ENCODE results near the gene IQGAP2. TPM values are rescaled to one million over a fixed set of nuclear protein-coding genes. Genes with fewer than 3 reads are reported as not detected.
A peak's percentile ranks its signal among the peaks of the same experiment; 100 is the strongest.
"Not testable (repeated sequence)": the region's sequence is repeated elsewhere in the genome, so short reads cannot be mapped to it uniquely, and the experiment has no call there.

The IQGAP2 gene
- total RNA-seq, 2 donors from 2014 or later = 117 to 134 TPM

DNA sequence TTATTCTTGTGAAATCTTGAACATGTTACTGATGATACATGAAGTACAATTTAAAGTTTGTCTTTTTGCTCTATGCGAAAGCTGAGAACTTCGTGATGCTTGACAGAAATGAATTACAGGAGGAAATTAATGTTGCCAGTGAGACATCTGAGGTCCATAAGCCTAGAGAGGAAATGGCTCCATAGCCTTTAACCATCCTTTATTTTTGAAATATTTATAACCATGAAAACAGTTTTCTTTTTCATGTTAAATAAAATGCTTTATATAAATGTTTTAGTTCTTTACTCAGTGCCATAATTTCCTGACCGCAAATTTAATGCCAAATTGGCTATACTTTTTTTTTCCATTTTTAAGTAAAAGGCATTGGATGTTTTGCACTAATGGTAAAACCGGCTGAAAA lies 191.0 kb downstream of the IQGAP2 start:
- no peak for DNase-seq
- no peaks in the 10 kb centered on the region for H3K9me3 ChIP-seq (ENCODE audit: control insufficient read depth, low read length, poor library complexity, severe bottlenecking)
- Mint-ChIP-seq H3K4me1 (peaks cover 9% of the 10 kb centered on the region), H3K27ac (peak overlapping the region; percentile 37), H3K27me3 (no peaks in the 10 kb centered on the region), H3K4me3 (no peak overlapping the region), H3K36me3 (ENCODE audit: low read depth) (peaks cover 11% of the 10 kb centered on the region)
- no peak for ATAC-seq

DNA sequence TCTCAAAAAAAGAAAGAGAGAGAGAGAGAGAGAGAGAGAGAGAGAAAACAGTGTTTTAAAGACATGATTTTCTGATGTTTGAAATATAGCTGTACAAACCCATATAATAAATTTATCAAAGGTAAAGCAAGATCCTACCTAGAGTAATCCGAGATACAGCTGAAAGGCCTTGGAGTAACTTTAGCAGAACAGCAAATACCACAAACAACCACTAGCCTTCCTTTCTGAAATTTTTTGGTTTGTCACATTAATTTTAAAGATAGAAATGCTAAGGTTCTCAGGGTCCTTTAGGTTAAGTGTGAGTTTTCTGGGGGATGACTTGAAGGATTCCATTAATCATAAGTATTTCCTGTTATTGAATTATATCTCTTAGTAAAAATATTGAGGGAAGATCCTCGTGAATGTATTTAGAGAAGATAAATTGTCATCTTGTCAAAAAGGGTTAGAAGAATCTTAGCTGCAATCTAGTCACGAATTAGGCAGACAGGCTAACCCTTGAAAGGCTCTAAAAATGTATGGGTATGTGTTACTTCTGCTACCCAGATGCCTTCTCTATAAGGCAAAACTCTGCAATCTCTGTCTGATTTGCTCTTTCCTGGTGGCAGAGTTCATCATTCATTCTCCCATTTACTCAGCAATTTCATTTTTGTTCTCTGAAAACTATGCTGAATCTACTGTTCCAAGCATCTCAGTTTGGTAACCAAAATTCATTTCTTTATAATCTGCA lies 192.8 kb downstream of the IQGAP2 start:
- no peaks in the 10 kb centered on the region for H3K9me3 ChIP-seq (ENCODE audit: control insufficient read depth, low read length, poor library complexity, severe bottlenecking)
- Mint-ChIP-seq H3K4me1 (peaks cover 9% of the 10 kb centered on the region), H3K36me3 (ENCODE audit: low read depth) (peaks cover 8% of the 10 kb centered on the region), H3K27ac (peak overlapping the region; percentile 57), H3K27me3 (no peaks in the 10 kb centered on the region), H3K4me3 (no peak overlapping the region)
- DNase-seq = no peak
- ATAC-seq = no peak

DNA sequence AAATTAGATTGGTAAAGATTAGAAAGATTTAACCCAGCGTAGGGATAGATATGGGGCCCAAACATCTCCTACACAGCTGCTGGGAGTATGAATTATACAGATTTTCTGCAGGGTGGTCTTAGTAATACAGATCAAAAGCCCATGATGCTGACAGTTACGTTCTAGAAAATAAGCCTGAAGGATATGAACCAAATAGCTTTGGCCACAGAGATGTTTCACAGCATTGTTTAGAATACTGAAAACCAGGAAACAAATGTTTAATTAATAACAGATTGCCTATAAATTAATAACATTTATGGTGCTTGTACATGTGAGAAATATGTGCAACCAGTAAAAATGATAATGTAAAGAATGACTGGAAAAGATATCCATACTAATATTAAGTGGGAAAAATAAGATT lies 195.4 kb downstream of the IQGAP2 start:
- Mint-ChIP-seq H3K27me3 (no peaks in the 10 kb centered on the region), H3K4me1 (peaks cover 2% of the 10 kb centered on the region), H3K27ac (no peak overlapping the region), H3K4me3 (no peak overlapping the region), H3K36me3 (ENCODE audit: low read depth) (peaks cover 3% of the 10 kb centered on the region)
- no peaks in the 10 kb centered on the region for H3K9me3 ChIP-seq (ENCODE audit: control insufficient read depth, low read length, poor library complexity, severe bottlenecking)
- no peak for DNase-seq
- no peak for ATAC-seq

DNA sequence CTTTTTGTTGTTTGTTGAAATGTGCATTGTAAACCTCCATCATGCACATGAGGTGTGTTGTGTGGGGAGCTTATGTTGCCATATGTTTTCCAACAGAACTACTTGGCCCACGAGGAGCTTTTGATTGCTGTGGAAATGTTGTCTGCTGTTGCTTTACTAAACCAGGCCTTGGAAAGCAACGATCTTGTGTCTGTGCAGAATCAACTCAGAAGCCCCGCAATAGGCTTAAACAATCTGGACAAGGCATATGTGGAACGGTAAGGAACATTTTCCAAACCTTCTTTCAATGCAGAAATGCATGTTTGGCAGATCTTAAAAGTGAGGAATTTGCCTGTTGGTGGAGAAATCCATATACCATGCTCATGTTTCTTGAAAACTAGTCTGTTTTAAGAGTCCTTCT lies 197.6 kb downstream of the IQGAP2 start:
- ATAC-seq (no peak), DNase-seq (no peak)
- H3K9me3 ChIP-seq (ENCODE audit: control insufficient read depth, low read length, poor library complexity, severe bottlenecking) = no peaks in the 10 kb centered on the region
- Mint-ChIP-seq H3K4me3 (no peak overlapping the region), H3K27ac (no peak overlapping the region), H3K27me3 (no peaks in the 10 kb centered on the region), H3K4me1 (peaks cover 7% of the 10 kb centered on the region), H3K36me3 (ENCODE audit: low read depth) (peaks cover 6% of the 10 kb centered on the region)

DNA sequence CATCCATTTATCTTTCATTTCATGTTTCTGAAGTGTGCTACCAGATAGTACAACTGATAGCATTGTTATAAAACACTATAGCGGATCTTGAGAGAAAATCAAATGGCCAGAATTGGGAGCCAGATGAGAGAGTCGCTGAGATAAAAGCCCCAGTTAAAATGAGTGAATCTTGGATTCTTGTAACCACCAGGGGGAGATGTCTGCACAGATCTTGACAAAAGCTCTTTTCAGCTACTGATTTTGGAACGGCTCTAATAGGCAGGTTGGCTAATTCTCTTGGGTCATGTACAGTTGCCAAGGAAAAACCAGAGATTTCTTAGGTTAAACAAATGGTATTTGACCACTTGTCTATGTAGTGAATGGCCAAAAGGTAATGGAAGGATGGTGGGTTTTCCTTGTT lies 198.4 kb downstream of the IQGAP2 start:
- peaks cover 7% of the 10 kb centered on the region for H3K4me1 Mint-ChIP-seq
- no peaks in the 10 kb centered on the region for H3K27me3 Mint-ChIP-seq
- no peaks in the 10 kb centered on the region for H3K9me3 ChIP-seq (ENCODE audit: control insufficient read depth, low read length, poor library complexity, severe bottlenecking)
- ATAC-seq = peak; percentile 73
- DNase-seq = no peak
- H3K36me3 Mint-ChIP-seq (ENCODE audit: low read depth) = peaks cover 6% of the 10 kb centered on the region
- H3K4me3 Mint-ChIP-seq = no peak overlapping the region
- H3K27ac Mint-ChIP-seq = no peak overlapping the region

DNA sequence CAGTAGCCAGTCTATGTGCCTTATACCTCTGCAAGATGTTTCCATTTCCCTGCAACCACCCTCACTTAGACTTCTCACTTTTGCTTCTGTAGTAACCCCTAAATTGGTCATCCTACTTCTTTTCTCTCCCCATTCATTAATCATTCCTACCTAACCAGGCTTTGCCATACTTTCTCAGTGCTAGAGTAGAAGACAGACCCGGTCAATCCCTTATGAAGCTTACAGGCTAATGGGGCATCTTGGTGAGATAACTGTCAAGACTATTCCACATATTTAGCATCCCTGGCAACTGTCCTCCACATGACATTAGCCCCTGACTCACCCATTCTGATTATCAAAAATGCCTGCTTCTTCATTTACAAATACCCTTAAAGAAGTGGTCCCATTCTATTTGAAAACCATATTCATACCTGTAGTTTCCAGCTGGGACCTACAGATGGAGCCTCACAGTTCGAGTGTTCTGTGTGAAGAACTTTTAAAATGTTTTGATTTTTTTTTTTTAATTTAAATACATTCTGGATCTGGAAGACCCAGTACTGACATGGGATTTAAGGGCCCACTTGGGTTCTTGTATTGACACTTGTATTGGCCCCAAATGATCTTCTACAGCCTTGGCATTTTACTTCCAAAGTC lies 199.1 kb downstream of the IQGAP2 start:
- Mint-ChIP-seq H3K27ac (no peak overlapping the region), H3K27me3 (no peaks in the 10 kb centered on the region), H3K4me3 (no peak overlapping the region), H3K36me3 (ENCODE audit: low read depth) (peaks cover 6% of the 10 kb centered on the region), H3K4me1 (peaks cover 7% of the 10 kb centered on the region)
- DNase-seq = no peak
- ATAC-seq = no peak
- H3K9me3 ChIP-seq (ENCODE audit: control insufficient read depth, low read length, poor library complexity, severe bottlenecking) = no peaks in the 10 kb centered on the region

DNA sequence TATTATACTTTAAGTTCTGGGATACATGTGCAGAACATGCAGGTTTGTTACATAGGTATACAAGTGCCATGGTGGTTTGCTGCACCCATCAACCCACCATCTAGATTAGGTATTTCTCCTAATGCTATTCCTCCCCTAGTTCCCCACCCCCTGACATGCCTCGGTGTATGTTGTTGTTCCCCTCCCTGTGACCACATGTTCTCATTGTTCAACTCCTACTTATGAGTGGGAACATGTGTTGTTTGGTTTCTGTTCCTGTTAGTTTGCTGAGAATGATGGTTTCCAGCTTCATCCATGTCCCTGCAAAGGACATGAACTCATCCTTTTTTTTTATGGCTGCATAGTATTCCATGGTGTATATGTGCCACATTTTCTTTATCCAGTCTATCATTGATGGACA lies 200.9 kb downstream of the IQGAP2 start:
- DNase-seq; H3K36me3 Mint-ChIP-seq (ENCODE audit: low read depth); H3K4me3 Mint-ChIP-seq; ATAC-seq; H3K9me3 ChIP-seq (ENCODE audit: control insufficient read depth, low read length, poor library complexity, severe bottlenecking); H3K27me3 Mint-ChIP-seq: not testable (repeated sequence)
- H3K4me1 Mint-ChIP-seq = peaks cover 15% of the 10 kb centered on the region
- H3K27ac Mint-ChIP-seq = peak overlapping the region; percentile 45

DNA sequence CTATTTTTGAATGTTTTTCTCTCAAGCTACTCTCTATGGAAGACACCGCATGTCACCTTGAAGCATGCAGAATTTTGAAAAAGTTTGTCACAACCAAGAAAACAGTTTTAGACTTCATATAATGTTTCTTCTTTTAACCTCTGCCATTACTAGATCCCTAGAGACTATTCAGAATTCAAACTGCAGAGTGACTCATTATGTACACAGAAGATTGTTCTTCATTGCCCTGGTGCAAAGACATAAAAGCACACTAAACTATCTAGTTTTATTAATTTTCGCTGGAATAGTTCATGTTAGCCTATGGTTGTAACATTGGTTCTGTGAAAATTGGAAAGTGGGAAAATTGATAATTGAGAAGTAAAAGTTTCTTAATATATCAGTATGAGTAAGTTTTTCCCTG lies 201.8 kb downstream of the IQGAP2 start:
- Mint-ChIP-seq H3K4me3 (no peak overlapping the region), H3K4me1 (peaks cover 15% of the 10 kb centered on the region), H3K27ac (peak overlapping the region; percentile 45), H3K27me3 (no peaks in the 10 kb centered on the region), H3K36me3 (ENCODE audit: low read depth) (peaks cover 6% of the 10 kb centered on the region)
- DNase-seq (no peak), ATAC-seq (no peak)
- no peaks in the 10 kb centered on the region for H3K9me3 ChIP-seq (ENCODE audit: control insufficient read depth, low read length, poor library complexity, severe bottlenecking)

DNA sequence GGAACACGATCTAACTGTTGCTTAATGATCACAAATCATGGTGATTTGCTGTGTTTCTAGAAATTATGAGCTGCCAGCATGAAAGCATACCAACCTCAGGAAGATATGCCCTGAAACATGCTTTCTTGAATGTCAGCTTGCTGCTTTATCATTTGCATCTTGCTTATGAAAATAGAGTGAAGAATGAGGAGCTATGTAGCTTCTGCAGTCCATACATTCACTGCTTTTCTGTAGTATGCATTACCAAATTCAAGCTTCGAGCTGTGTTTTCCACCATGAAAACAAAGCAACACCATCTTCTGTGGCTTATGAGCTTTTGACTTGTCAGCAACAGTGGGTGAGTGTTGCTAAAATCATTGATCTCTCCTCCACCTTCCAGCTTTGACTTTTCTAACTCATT lies 203.6 kb downstream of the IQGAP2 start:
- H3K27ac Mint-ChIP-seq = peak overlapping the region; percentile 14
- no peak overlapping the region for H3K4me3 Mint-ChIP-seq
- H3K36me3 Mint-ChIP-seq (ENCODE audit: low read depth) = peaks cover 9% of the 10 kb centered on the region
- no peaks in the 10 kb centered on the region for H3K9me3 ChIP-seq (ENCODE audit: control insufficient read depth, low read length, poor library complexity, severe bottlenecking)
- no peaks in the 10 kb centered on the region for H3K27me3 Mint-ChIP-seq
- peaks cover 20% of the 10 kb centered on the region for H3K4me1 Mint-ChIP-seq
- ATAC-seq (no peak), DNase-seq (no peak)

DNA sequence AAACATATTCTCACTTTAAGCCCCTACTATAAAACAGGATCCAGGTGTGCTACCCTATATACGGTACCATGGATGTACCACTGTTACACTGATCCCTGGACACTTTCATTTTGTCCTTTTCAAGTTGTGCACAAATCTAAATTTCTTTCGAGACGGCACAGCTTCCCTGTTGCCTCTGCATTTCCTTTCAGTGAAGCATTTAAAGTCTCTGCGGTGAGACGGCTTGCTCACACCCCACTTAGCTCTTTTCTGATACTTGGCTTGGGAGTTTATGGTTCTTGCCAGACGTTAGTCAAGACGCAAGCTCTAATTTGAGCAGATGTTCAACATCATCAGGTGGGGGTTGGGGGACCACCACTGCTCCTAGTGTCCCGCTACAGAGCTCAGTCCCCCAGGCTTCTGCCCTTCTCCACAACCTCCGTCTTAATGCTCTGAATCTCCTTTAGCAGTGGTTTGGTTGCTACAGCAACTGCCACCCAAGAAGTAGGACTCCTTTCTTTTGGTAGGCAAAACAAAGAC lies 204.3 kb downstream of the IQGAP2 start:
- Mint-ChIP-seq H3K36me3 (ENCODE audit: low read depth) (peaks cover 9% of the 10 kb centered on the region), H3K27ac (peak overlapping the region; percentile 14), H3K4me3 (no peak overlapping the region), H3K27me3 (no peaks in the 10 kb centered on the region), H3K4me1 (peaks cover 20% of the 10 kb centered on the region)
- DNase-seq (no peak), ATAC-seq (peak; percentile 33)
- H3K9me3 ChIP-seq (ENCODE audit: control insufficient read depth, low read length, poor library complexity, severe bottlenecking) = no peaks in the 10 kb centered on the region

DNA sequence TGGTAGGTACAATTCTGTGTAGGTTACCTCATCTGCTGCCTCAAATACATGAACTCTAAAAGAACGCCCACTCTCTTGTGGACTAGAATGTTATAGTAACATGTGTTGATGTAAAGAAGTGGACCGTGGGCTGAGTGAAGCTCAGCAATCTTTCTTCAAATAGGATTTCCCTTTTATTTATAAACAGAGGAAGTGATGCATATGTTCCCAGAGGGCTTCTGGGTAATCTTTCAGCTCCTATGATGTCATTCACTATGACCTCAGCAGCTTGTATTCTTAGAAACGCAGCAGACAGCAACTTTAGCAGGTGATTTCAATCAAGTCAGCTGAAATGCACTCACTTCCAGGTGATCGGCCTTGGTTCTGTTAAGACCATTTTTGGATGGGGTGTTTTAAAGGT lies 205.7 kb downstream of the IQGAP2 start:
- Mint-ChIP-seq H3K27me3 (no peaks in the 10 kb centered on the region), H3K4me1 (peaks cover 17% of the 10 kb centered on the region), H3K27ac (no peak overlapping the region), H3K4me3 (no peak overlapping the region), H3K36me3 (ENCODE audit: low read depth) (peaks cover 5% of the 10 kb centered on the region)
- DNase-seq (no peak), ATAC-seq (peak; percentile 56)
- H3K9me3 ChIP-seq (ENCODE audit: control insufficient read depth, low read length, poor library complexity, severe bottlenecking) = no peaks in the 10 kb centered on the region

DNA sequence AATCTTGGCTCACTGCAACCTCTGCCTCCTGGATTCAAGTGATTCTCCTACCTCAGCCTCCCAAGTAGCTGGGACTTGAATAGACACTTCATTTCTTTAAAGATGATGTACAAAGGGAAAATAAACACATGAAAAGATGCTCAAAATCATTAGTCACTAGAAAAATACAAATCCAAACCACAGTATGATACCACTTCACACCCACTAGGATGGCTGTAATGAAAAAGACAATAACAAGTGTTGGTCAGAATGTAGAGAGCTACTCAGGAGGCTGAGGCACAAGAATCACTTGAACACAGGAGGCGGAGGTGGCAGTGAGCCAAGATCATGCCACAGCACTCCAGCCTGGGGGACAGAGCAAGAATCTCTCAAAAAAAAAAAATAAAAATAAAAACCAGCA lies 207.1 kb downstream of the IQGAP2 start:
- no peaks in the 10 kb centered on the region for H3K27me3 Mint-ChIP-seq
- H3K36me3 Mint-ChIP-seq (ENCODE audit: low read depth) = peaks cover 3% of the 10 kb centered on the region
- H3K4me3 Mint-ChIP-seq = no peak overlapping the region
- DNase-seq (no peak), ATAC-seq (no peak)
- H3K27ac Mint-ChIP-seq = no peak overlapping the region
- no peaks in the 10 kb centered on the region for H3K9me3 ChIP-seq (ENCODE audit: control insufficient read depth, low read length, poor library complexity, severe bottlenecking)
- peaks cover 14% of the 10 kb centered on the region for H3K4me1 Mint-ChIP-seq

DNA sequence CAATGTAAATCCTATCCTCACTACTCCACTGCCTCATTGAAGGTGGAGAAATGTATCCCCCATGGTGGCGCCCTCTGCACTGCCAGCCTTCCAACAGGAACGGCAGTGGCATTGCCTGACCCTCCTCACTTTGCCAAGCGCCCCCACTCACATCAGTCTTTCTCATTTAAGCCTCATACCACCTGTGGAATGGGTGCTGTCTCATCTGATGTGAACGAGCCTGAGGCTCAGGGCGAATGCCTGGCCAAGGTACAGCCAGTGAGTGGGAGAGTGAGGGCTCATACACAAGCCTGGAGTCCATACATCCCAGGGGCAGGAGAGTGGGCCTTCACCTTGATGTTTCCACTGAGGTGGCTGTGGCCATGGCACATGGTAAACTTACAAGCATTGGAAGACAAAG lies 209.9 kb downstream of the IQGAP2 start:
- Mint-ChIP-seq H3K4me3 (no peak overlapping the region), H3K36me3 (ENCODE audit: low read depth) (peaks cover 15% of the 10 kb centered on the region), H3K4me1 (peaks cover 19% of the 10 kb centered on the region), H3K27me3 (no peaks in the 10 kb centered on the region), H3K27ac (no peak overlapping the region)
- no peak for ATAC-seq
- no peaks in the 10 kb centered on the region for H3K9me3 ChIP-seq (ENCODE audit: control insufficient read depth, low read length, poor library complexity, severe bottlenecking)
- DNase-seq = no peak

DNA sequence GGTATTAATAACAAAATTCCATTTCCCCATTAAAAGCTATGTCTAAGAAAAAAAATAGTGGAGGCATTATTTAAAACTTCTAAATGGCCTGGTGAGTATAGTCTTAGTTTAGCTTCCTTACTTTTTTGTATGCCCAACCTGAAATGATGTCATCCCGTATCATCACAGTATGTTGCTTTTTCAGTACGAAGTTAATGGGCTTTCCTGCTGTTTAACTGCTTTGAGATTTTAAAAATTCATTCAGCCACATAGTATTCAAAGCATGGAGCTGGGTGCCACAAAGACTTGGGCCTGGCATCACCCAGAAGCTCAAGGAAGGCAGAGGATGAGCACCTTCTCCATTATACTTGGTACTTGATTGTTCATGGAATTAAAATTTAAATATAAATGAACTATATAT lies 212.7 kb downstream of the IQGAP2 start:
- Mint-ChIP-seq H3K4me1 (peaks cover 25% of the 10 kb centered on the region), H3K36me3 (ENCODE audit: low read depth) (peaks cover 21% of the 10 kb centered on the region), H3K4me3 (no peak overlapping the region), H3K27me3 (no peaks in the 10 kb centered on the region), H3K27ac (no peak overlapping the region)
- DNase-seq (no peak), ATAC-seq (no peak)
- no peaks in the 10 kb centered on the region for H3K9me3 ChIP-seq (ENCODE audit: control insufficient read depth, low read length, poor library complexity, severe bottlenecking)
